Sigmoid colon (tissue), 4 donors: ENCODE data around the gene PRKCZ.

ENCODE experiments used
- POLR2A ChIP-seq, 2 donors: fragments of 450-650 bp; IDR thresholded peaks; one replicate each; pipeline ENCODE4 v1.6.1; 2016; ENCODE audit warnings: antibody characterized with exemption in 2 of 2, mild to moderate bottlenecking in 2 of 2, moderate library complexity in 2 of 2
- POLR2AphosphoS5 ChIP-seq, 4 donors: sonication (generic); formaldehyde crosslinking; IDR thresholded peaks; one replicate each; pipeline ENCODE4 v1.6.1; 2017; ENCODE audit warnings: antibody characterized with exemption in 4 of 4
- TF ChIP-seq, protein P1 (sequence below), 4 experiments: fragments of 450-650 bp in 3 of 4; fragments of 200-600 bp in 1 of 4; IDR thresholded peaks; one replicate each; pipeline ENCODE4 v1.5.1; 2016 to 2019; ENCODE audit warnings: antibody characterized with exemption in 4 of 4, mild to moderate bottlenecking in 3 of 4, moderate library complexity in 2 of 4

DNA sequence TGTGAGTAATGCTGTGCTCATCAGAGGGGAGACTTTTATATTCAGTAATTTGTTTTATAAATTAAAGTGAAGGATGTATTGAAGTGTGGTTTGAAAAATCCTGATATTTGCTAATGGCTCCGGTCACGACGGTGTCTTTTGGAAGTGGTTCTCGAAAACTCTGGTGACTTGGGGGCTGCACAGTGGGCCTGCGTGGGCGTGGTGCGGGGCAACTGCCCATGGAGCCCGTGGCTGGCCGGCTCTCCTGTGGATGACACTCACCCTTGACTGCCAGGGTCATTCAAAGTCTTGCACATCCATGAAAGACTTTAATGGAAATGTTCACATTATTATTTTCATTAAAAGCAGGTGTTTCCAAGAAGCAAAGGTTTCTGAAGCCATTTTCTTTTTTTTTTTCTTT, 136.7 kb downstream of the PRKCZ start:
- TF ChIP-seq, protein P1, sequence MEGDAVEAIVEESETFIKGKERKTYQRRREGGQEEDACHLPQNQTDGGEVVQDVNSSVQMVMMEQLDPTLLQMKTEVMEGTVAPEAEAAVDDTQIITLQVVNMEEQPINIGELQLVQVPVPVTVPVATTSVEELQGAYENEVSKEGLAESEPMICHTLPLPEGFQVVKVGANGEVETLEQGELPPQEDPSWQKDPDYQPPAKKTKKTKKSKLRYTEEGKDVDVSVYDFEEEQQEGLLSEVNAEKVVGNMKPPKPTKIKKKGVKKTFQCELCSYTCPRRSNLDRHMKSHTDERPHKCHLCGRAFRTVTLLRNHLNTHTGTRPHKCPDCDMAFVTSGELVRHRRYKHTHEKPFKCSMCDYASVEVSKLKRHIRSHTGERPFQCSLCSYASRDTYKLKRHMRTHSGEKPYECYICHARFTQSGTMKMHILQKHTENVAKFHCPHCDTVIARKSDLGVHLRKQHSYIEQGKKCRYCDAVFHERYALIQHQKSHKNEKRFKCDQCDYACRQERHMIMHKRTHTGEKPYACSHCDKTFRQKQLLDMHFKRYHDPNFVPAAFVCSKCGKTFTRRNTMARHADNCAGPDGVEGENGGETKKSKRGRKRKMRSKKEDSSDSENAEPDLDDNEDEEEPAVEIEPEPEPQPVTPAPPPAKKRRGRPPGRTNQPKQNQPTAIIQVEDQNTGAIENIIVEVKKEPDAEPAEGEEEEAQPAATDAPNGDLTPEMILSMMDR (IDR thresholded peaks at IDR 0.05), result no peak
- TF ChIP-seq POLR2A (IDR thresholded peaks at IDR 0.05) (no peak), POLR2AphosphoS5 (IDR thresholded peaks at IDR 0.05) (no peak)
